HCT116 (cell line): Measurements from ENCODE around the gene BMP4. TPM values are rescaled to one million over a fixed set of nuclear protein-coding genes. Genes with fewer than 3 reads are reported as not detected.

Source experiments
- microRNA-seq: library from miRNA; unstranded; fragments of <30 nt; microRNA quantifications from one replicate; pipeline ENCODE4, GENCODE V29; 2016; ENCODE audit warnings: borderline number of aligned reads
- total RNA-seq: library from RNA; stranded (reverse); gene quantifications from one replicate; pipeline ENCODE4 v1.2.1, GENCODE V29; 2021; ENCODE audit not compliant: unreplicated experiment

The BMP4 gene
- total RNA-seq, 1 experiment from 2014 or later = 145 TPM

Small RNA genes within 50 kb of the gene (microRNA-seq; reads per million reads assigned to microRNA genes)
- gene MIR5580 = 19.7 reads per million, percentile 42 among the genes with 10 or more reads in this experiment
